HG02884 (cell line): ENCODE measurements around the gene PRKD1.

Experiments
- ATAC-seq: cut with Tn5 transposase; IDR thresholded peaks from one replicate; pipeline ENCODE4 v1.9.1; 2021; ENCODE audit warnings: mild to moderate bottlenecking, moderate library complexity; ENCODE audit not compliant: unreplicated experiment

PRKD1 gene

DNA sequence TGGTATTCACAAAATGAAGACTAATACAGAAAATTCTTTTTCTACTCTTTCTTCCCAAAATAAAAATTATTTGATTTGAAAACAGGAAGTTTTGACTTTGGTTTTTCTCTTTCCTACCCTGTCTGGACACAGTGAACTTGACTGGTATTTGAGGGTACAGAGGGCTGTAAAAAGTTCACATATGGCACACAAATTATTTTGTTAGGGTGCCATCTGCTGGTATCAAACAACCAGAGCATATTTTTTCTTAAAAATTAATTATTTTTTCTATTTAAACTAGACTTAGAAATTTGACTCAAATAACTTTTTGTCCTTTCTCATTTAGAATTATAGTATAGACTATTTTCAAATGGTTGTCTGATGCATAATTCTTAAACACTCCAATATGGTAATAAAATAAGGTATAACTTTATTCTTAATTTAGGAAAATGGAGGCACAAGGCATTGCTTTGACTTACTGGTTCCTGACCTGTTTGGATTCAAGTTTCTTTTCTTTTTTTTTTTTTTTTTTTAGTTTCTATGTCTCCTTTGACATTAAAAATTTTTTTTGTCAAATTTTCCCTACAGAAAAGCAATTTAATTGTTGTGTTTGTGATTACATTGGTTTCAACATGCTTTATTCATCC lies 390.6 kb downstream of the PRKD1 start:
- no peak for ATAC-seq

DNA sequence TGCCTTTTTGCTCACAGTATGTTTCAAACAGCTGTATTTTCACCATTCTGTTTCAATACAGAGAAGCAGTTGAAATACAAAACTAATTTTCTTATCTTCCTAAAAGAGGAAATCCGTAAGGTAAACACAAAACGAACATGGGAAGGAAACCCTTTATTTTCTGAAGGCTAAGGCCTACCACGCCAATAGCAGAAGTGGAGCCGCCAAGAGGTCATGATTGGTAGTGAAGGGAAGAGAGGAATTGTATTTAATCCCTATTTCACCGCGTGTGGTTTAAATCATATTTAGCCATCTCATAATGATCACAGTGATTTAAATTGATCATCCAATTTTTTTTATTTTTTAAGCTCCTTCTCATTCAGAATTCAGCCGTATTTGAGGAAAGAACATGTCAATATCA lies 398.2 kb downstream of the PRKD1 start:
- ATAC-seq: no peak

DNA sequence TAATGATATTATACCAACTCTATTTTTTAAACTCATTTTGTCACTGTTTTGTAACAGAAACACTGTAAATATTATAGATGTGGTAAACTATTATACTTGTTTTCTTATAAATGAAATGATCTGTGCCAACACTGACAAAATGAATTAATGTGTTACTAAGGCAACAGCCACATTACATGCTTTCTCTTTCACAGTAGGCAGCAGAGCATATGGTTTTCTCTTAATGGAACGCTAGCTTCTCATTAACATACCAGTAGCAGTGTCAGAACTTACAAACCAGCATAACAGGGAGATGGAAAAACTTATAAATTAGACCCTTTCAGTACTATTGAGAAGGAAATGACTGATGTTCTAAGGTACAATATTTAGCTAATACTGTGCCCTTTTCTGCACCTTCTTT lies 398.8 kb downstream of the PRKD1 start:
- no peak for ATAC-seq

DNA sequence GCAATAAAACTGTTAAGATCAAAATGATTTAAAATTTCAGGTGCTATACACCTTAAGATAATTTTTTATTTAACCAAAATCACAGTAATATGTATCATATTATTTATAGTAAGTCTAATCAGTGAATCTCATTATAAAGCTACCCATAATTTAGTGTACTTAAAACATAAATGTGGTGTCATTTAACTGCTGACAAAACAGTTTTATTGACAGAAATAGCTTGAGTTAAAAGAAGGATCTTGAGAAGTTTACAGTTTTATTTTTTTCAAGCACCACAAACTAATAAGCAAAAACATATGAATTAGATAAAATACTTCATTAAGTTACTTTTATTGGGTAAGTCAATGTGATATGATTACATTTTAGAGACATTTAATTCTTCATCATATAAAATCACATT lies 400.4 kb downstream of the PRKD1 start:
- no peak for ATAC-seq
